Trophoblast cell (in vitro differentiated cells and primary cell): ENCODE measurements around the gene PCP4.

ENCODE experiments used
- DNase-seq, 2 donors: peaks; one replicate each; pipeline ENCODE4 v3.0.0-alpha.2; 2016
- H2AFZ ChIP-seq: 2 replicates; pipeline ENCODE4 v1.6.1; 2013; ENCODE audit warnings: low read length, moderate library complexity, mild to moderate bottlenecking; ENCODE audit not compliant: insufficient read depth, poor library complexity
- H2AK5ac ChIP-seq: 2 replicates; pipeline ENCODE4 v1.6.1; 2013; ENCODE audit warnings: mild to moderate bottlenecking, low read length
- H2BK120ac ChIP-seq: 2 replicates; pipeline ENCODE4 v1.6.1; 2013; ENCODE audit warnings: low read length, mild to moderate bottlenecking, moderate library complexity; ENCODE audit not compliant: insufficient read depth, poor library complexity
- H2BK12ac ChIP-seq: 2 replicates; pipeline ENCODE4 v1.6.1; 2013; ENCODE audit warnings: mild to moderate bottlenecking, low read length, moderate library complexity
- H2BK5ac ChIP-seq: 2 replicates; pipeline ENCODE4 v1.6.1; 2013; ENCODE audit warnings: low read length, low read depth, moderate library complexity, mild to moderate bottlenecking; ENCODE audit not compliant: poor library complexity
- H3K14ac ChIP-seq: 2 replicates; pipeline ENCODE4 v1.6.1; 2013; ENCODE audit warnings: mild to moderate bottlenecking, low read length
- H3K18ac ChIP-seq: 2 replicates; pipeline ENCODE4 v1.6.1; 2013; ENCODE audit warnings: mild to moderate bottlenecking, low read length
- H3K23ac ChIP-seq: 2 replicates; pipeline ENCODE4 v1.6.1; 2013; ENCODE audit warnings: low read length
- H3K27ac ChIP-seq: 2 replicates; pipeline ENCODE4 v1.5.1; 2013; ENCODE audit warnings: low read depth, mild to moderate bottlenecking, inconsistent platforms, low read length, moderate library complexity
- H3K27me3 ChIP-seq: 2 replicates; pipeline ENCODE4 v1.6.1; 2013; ENCODE audit warnings: inconsistent platforms, mild to moderate bottlenecking, low read length, moderate library complexity; ENCODE audit not compliant: insufficient read depth
- H3K36me3 ChIP-seq, 2 experiments: 1 replicate in 1 of 2; 2 replicates in 1 of 2; pipeline ENCODE4 v1.6.1; 2013; ENCODE audit warnings: low read length in 2 of 2, mild to moderate bottlenecking in 2 of 2, moderate library complexity in 1 of 2; ENCODE audit not compliant: insufficient read depth in 2 of 2, control insufficient read depth in 1 of 2
- H3K4ac ChIP-seq: 2 replicates; pipeline ENCODE4 v1.6.1; 2013; ENCODE audit warnings: low read depth, mild to moderate bottlenecking, low read length, moderate library complexity
- H3K4me1 ChIP-seq, 2 experiments: 1 replicate in 1 of 2; 2 replicates in 1 of 2; pipeline ENCODE4 v1.6.1; 2013; ENCODE audit warnings: low read length in 2 of 2, mild to moderate bottlenecking in 2 of 2, moderate library complexity in 1 of 2; ENCODE audit not compliant: insufficient read depth in 2 of 2, control insufficient read depth in 1 of 2
- H3K4me2 ChIP-seq: 2 replicates; pipeline ENCODE4 v1.6.1; 2013; ENCODE audit warnings: inconsistent platforms, mild to moderate bottlenecking, low read length, moderate library complexity
- H3K4me3 ChIP-seq: 2 replicates; pipeline ENCODE4 v1.5.1; 2013; ENCODE audit warnings: mild to moderate bottlenecking, low read depth, low read length, inconsistent platforms
- H3K79me1 ChIP-seq: one replicate; pipeline ENCODE4 v1.6.1; 2013; ENCODE audit warnings: low read length
- H3K79me2 ChIP-seq: 2 replicates; pipeline ENCODE4 v1.6.1; 2013; ENCODE audit warnings: low read length, mild to moderate bottlenecking; ENCODE audit not compliant: control insufficient read depth, insufficient read depth, poor library complexity
- H3K9ac ChIP-seq: 2 replicates; pipeline ENCODE4 v1.6.1; 2013; ENCODE audit warnings: mild to moderate bottlenecking, low read length
- H3K9me3 ChIP-seq: 2 replicates; pipeline ENCODE4 v1.6.1; 2013; ENCODE audit warnings: low read depth, mild to moderate bottlenecking, control low read depth, inconsistent platforms, low read length; ENCODE audit not compliant: insufficient read depth
- H4K12ac ChIP-seq: 2 replicates; pipeline ENCODE4 v1.6.1; 2013; ENCODE audit warnings: low read depth, mild to moderate bottlenecking, low read length, moderate library complexity
- H4K8ac ChIP-seq: 2 replicates; pipeline ENCODE4 v1.6.1; 2013; ENCODE audit warnings: low read depth, mild to moderate bottlenecking, low read length, moderate library complexity
- H4K91ac ChIP-seq: one replicate; pipeline ENCODE4 v1.6.1; 2013; ENCODE audit warnings: low read depth, mild to moderate bottlenecking, low read length, moderate library complexity
- WGBS: extraction: QIAGEN DNeasy Blood & Tissue Kit; methylation state at CpG from one replicate; pipeline ENCODE4 v1.1.7; 2013; ENCODE audit warnings: missing lambda C conversion rate; ENCODE audit not compliant: insufficient read length, insufficient coverage; ENCODE audit errors: extremely low coverage; 5-methylcytosine and 5-hydroxymethylcytosine counted together

The PCP4 gene

GRCh38 chr21:39932335-39932734, 65.1 kb downstream of the PCP4 start:
- Histone ChIP-seq H3K4me3 (no peak overlapping the region), H3K27me3 (no peaks in the 10 kb centered on the region), H2BK120ac (no peak overlapping the region), H3K4ac (no peak overlapping the region), H3K4me2 (no peak overlapping the region), H4K8ac (no peak overlapping the region), H4K12ac (no peak overlapping the region), H3K9me3 (no peaks in the 10 kb centered on the region), H3K36me3 (no peaks in the 10 kb centered on the region), H3K9ac (no peak overlapping the region), H3K14ac (no peak overlapping the region), H2AK5ac (no peak overlapping the region), H2BK5ac (no peak overlapping the region), H2BK12ac (no peak overlapping the region), H4K91ac (no peak overlapping the region), H3K27ac (no peak overlapping the region), H3K18ac (no peak overlapping the region), H3K79me2 (no peaks in the 10 kb centered on the region), H2AFZ (no peak overlapping the region), H3K79me1 (no peaks in the 10 kb centered on the region), H3K23ac (no peak overlapping the region), H3K4me1 (no peaks in the 10 kb centered on the region)
- no CpG with 5 or more reads among the region's 1 CpG for WGBS
- no peak for DNase-seq

DNA sequence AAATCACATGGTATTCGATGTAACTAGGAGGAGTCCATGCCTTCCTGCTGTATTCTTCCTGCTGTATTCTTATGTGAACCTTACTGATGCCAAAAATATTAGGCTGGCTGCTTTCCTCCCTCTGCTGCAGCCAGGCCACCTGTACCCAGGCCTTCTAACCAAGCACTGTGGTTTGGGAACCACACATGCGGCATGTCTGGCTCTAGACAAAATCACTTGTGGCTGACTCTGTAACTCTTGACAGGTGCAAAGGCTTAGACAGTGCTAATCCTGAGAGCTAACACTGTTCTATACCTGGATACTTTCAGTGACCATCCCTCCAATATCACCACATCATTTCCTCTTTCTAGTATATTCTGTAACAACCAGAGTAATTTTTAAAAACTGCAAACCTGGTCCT, 67.7 kb downstream of the PCP4 start:
- Histone ChIP-seq H4K91ac (no peak overlapping the region), H2BK120ac (no peak overlapping the region)

DNA sequence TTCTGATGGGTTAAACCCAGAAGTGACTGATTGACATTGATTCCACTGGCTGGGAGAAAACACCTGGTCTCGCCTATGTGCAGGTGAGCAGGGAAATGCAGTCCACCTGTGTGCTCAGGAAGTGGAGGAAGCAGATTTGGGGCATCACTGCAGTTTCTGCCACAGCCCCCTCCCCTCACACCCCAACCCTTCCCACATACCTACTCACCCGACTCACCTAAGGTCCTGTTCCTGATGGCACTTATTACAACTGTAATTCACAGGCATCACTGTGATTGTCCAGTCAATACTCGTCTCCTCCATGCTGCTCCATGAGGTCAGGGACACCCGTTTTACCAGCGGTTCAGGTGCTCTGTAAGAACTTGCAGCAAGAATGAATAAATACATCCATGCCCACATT, 68.5 kb downstream of the PCP4 start:
- no peak overlapping the region for H3K18ac ChIP-seq
- H3K4me1 ChIP-seq, result no peaks in the 10 kb centered on the region
- no CpG with 5 or more reads among the region's 5 CpGs for WGBS
- H3K4me3 ChIP-seq, result no peak overlapping the region
- no peak overlapping the region for H3K23ac ChIP-seq
- H3K27ac ChIP-seq, result no peak overlapping the region
- H3K79me1 ChIP-seq, result no peaks in the 10 kb centered on the region
- no peak overlapping the region for H2AK5ac ChIP-seq
- no peak overlapping the region for H4K91ac ChIP-seq
- H3K4me2 ChIP-seq, result no peak overlapping the region
- no peak for DNase-seq
- no peak overlapping the region for H4K12ac ChIP-seq
- H2BK120ac ChIP-seq, result no peak overlapping the region
- no peak overlapping the region for H3K14ac ChIP-seq
- H3K27me3 ChIP-seq, result no peaks in the 10 kb centered on the region
- no peak overlapping the region for H3K4ac ChIP-seq
- no peaks in the 10 kb centered on the region for H3K79me2 ChIP-seq
- no peak overlapping the region for H4K8ac ChIP-seq
- H3K9ac ChIP-seq, result no peak overlapping the region
- H2AFZ ChIP-seq, result no peak overlapping the region
- peaks cover 3% of the 10 kb centered on the region for H3K9me3 ChIP-seq
- H3K36me3 ChIP-seq, result no peaks in the 10 kb centered on the region
- H2BK12ac ChIP-seq, result no peak overlapping the region
- no peak overlapping the region for H2BK5ac ChIP-seq

More for the DNA sequence above, 67.7 kb downstream of the PCP4 start:
- no peak for DNase-seq
- H2AFZ ChIP-seq, result no peak overlapping the region
- no peaks in the 10 kb centered on the region for H3K4me1 ChIP-seq
- no peak overlapping the region for H2BK12ac ChIP-seq
- H3K4me2 ChIP-seq, result no peak overlapping the region
- H3K9ac ChIP-seq, result no peak overlapping the region
- no peak overlapping the region for H4K8ac ChIP-seq
- no peak overlapping the region for H3K18ac ChIP-seq
- H3K9me3 ChIP-seq, result peaks cover 3% of the 10 kb centered on the region
- no peaks in the 10 kb centered on the region for H3K79me1 ChIP-seq
- H3K36me3 ChIP-seq, result no peaks in the 10 kb centered on the region
- H4K12ac ChIP-seq, result no peak overlapping the region
- no peak overlapping the region for H3K4me3 ChIP-seq
- no peak overlapping the region for H2BK5ac ChIP-seq
- H3K79me2 ChIP-seq, result no peaks in the 10 kb centered on the region
- H3K4ac ChIP-seq, result no peak overlapping the region
- H3K23ac ChIP-seq, result no peak overlapping the region
- no peak overlapping the region for H2AK5ac ChIP-seq
- no peak overlapping the region for H3K27ac ChIP-seq
- no peak overlapping the region for H3K14ac ChIP-seq
- no peaks in the 10 kb centered on the region for H3K27me3 ChIP-seq
- no CpG with 5 or more reads among the region's 2 CpGs for WGBS

DNA sequence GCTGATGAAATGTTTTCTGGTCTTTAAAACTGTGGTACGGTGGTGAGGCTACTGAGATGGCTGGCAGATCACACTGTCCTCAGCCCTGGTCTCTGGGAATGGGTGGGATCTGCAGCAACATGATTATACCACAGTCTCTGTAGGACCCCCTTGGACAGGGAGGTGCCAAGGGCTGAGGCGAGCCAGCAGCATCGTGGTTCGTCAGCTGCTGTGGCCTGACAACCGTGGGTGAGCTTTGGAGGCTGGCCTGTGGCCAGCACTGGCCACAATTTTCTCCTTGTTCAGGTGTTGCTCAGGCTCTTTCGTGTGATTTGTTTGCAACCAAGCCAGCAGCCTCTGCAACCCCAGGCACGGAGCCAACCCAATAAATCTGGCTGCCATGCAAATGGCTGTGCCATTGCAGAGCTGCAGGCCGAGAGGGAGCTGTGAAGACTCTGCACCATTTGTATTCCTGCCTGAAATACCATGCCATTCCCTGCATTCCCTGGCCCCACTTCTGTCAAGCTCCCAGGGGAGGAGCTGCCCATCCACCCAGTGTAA, 70.9 kb downstream of the PCP4 start:
- Histone ChIP-seq H3K9ac (no peak overlapping the region), H3K14ac (no peak overlapping the region), H2AK5ac (no peak overlapping the region), H3K4ac (no peak overlapping the region), H3K4me2 (no peak overlapping the region), H3K79me1 (no peaks in the 10 kb centered on the region), H3K27me3 (no peaks in the 10 kb centered on the region), H4K12ac (no peak overlapping the region), H3K9me3 (peaks cover 5% of the 10 kb centered on the region), H3K18ac (no peak overlapping the region), H2AFZ (no peak overlapping the region), H4K8ac (no peak overlapping the region), H2BK5ac (no peak overlapping the region), H4K91ac (no peak overlapping the region), H3K23ac (no peak overlapping the region), H3K36me3 (no peaks in the 10 kb centered on the region), H2BK120ac (no peak overlapping the region), H3K27ac (no peak overlapping the region), H3K4me1 (no peaks in the 10 kb centered on the region), H3K79me2 (no peaks in the 10 kb centered on the region), H3K4me3 (no peak overlapping the region), H2BK12ac (no peak overlapping the region)
- DNase-seq, result no peak
- WGBS, result no CpG with 5 or more reads among the region's 8 CpGs
